ENCODE results near the gene CUL7.

DNA sequence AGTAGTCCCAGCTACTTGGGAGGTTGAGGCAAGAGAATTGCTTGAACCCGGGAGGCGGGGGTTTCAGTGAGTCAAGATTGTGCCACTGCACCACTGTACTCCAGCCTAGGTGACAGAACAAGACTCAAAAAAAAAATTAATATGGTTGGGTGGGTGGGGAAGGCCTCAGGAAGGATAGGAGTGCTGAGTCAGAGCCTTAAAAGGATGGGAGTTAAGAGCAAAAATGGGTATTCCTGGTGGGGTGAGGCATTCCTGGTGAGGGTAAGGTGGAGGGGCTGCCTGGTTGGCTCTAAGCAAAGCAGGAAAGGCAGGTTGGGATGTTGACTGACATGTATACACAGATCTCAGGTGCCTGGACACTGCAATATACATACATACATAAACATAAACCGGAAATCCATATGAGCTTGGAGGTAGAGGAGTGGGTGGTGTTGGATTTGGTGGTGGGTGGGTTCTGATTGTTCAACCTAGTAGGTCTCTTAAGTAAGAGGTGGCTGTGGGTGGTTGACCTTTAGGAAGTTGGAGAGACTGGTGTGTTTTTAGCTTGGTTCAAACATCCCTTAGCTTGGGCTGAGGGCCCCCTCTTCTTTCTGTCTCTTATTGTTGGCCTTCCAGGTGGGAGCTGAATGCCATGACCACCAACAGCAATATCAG lies 33.5 kb downstream of the CUL7 start:
- TF ChIP-seq, protein P1, sequence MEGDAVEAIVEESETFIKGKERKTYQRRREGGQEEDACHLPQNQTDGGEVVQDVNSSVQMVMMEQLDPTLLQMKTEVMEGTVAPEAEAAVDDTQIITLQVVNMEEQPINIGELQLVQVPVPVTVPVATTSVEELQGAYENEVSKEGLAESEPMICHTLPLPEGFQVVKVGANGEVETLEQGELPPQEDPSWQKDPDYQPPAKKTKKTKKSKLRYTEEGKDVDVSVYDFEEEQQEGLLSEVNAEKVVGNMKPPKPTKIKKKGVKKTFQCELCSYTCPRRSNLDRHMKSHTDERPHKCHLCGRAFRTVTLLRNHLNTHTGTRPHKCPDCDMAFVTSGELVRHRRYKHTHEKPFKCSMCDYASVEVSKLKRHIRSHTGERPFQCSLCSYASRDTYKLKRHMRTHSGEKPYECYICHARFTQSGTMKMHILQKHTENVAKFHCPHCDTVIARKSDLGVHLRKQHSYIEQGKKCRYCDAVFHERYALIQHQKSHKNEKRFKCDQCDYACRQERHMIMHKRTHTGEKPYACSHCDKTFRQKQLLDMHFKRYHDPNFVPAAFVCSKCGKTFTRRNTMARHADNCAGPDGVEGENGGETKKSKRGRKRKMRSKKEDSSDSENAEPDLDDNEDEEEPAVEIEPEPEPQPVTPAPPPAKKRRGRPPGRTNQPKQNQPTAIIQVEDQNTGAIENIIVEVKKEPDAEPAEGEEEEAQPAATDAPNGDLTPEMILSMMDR (IDR thresholded peaks at IDR 0.05; ENCODE audit: poor library complexity, severe bottlenecking): no peak
- TF ChIP-seq EZH2 (IDR thresholded peaks at IDR 0.05; ENCODE audit: borderline replicate concordance, insufficient read depth, low read length, poor library complexity, severe bottlenecking): no peak

All from neural cell (in vitro differentiated cells).